Globus pallidus (tissue), 1 donor: Measurements from ENCODE around the gene GNA15.

ENCODE experiments used
- DNase-seq: peaks from one replicate; pipeline ENCODE4 v3.0.0-alpha.2; 2015; ENCODE audit warnings: low spot score

The GNA15 gene

DNA sequence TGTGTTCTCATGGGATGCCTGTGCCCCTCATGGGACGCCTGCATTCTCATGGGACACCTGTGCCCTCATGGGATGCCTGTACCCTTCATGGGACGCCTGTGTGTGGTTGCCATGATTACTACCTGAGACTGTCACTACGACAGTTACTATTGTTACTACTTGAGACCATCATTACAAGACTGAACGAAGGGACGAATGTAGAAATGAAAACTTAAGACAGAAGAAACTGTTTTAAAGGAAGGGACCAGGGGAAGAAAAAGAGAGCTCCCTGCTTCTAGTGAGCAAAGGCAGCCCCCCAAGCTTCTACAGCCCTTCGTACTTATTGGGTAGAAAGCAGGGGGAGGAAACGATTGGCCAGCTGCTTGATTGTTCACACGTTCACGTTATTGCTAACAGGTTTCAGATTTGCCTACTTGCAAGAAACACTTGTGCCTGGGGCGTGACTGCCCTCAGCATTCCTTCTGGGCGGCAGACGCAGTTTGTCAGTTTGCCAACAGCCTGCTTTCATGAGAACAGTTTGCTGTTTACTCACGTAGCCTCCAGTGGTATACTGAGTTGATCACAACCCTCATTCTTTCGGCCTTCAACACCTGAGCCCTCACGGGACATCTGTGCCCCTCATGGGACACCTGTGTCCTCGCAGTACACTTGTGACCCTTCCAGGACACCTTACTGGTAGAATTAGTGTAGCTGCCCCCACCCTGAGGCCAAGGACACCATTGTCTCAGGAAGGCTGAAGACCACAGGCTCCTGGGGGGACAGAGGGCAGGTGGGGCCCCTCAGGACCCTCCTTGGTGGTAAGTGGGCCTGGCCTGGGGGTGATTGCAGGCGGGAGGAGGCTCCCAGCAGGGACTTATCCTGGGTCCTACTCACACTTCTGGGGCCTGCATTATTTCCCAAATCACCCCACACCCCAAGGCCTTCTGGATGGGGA lies 40.2 kb downstream of the GNA15 start:
- no peak for DNase-seq

DNA sequence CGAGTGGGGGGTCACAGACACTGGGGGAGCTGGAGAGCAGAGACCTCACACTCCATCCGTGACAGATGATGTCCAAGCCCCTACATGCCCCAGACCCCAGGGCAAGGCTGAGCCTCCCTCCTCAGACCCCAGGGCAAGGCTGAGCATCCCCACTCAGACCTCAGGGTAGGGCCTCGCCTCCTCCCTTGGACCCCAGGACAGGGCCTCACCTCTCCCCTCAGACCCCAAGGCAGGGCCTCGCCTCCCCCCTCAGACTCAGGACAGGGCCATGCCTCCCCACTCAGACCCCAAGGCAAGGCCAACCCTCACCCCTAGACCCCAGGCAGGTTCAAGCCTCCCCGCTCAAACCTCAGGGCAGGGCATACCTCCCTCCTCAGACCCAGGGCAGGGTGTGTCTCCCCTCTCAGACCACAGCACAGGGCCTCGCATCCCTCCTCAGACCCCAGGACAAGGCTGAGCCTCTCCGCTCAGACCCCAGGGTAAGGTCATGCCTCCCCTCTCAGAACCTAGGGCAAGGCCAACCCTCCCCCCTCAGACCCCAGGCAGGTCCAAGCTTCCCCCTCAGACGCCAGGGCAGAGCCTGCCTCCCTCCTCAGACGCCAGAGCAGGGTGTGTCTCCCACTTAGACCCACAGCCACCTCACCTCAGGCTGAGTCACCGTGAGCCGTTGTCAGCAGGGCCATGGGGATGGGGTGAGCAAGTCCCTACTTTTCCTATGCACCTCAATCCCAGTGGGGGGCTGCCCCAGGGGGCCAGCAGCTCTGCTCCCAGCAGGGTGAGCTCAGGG lies 41.1 kb downstream of the GNA15 start:
- no peak for DNase-seq

DNA sequence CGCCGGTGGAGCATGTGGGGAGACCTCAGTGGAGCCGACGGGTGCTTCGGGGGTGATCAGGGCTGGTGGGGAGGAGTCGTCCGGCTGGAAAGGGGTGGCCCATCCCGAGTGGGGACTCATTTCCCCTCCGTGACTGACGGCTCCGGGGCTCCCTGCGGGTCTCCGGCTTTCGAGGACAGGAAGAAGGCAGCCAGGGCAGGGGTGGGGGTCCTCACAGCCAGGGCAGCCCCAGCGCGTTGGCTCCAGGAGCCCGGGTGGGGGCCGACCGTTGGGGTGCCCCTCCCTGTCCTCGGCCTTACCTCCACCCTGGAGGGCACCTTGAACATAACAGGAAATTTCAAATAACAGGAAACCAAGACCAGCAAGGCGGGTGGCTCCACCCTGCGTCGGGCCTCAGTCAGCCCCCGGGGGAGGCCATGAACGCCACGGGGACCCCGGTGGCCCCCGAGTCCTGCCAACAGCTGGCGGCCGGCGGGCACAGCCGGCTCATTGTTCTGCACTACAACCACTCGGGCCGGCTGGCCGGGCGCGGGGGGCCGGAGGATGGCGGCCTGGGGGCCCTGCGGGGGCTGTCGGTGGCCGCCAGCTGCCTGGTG lies 42.6 kb downstream of the GNA15 start, which contains the start of gene S1PR4:
Gene S1PR4, plus strand, starts transcription at position 393 of the 596 bp plus-strand sequence. Its CDS starts 24 bp downstream, at position 417.
- DNase-seq: no peak

DNA sequence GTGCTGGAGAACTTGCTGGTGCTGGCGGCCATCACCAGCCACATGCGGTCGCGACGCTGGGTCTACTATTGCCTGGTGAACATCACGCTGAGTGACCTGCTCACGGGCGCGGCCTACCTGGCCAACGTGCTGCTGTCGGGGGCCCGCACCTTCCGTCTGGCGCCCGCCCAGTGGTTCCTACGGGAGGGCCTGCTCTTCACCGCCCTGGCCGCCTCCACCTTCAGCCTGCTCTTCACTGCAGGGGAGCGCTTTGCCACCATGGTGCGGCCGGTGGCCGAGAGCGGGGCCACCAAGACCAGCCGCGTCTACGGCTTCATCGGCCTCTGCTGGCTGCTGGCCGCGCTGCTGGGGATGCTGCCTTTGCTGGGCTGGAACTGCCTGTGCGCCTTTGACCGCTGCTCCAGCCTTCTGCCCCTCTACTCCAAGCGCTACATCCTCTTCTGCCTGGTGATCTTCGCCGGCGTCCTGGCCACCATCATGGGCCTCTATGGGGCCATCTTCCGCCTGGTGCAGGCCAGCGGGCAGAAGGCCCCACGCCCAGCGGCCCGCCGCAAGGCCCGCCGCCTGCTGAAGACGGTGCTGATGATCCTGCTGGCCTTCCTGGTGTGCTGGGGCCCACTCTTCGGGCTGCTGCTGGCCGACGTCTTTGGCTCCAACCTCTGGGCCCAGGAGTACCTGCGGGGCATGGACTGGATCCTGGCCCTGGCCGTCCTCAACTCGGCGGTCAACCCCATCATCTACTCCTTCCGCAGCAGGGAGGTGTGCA lies 43.3 kb downstream of the GNA15 start:
- DNase-seq: no peak

DNA sequence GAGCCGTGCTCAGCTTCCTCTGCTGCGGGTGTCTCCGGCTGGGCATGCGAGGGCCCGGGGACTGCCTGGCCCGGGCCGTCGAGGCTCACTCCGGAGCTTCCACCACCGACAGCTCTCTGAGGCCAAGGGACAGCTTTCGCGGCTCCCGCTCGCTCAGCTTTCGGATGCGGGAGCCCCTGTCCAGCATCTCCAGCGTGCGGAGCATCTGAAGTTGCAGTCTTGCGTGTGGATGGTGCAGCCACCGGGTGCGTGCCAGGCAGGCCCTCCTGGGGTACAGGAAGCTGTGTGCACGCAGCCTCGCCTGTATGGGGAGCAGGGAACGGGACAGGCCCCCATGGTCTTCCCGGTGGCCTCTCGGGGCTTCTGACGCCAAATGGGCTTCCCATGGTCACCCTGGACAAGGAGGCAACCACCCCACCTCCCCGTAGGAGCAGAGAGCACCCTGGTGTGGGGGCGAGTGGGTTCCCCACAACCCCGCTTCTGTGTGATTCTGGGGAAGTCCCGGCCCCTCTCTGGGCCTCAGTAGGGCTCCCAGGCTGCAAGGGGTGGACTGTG lies 44.0 kb downstream of the GNA15 start:
- DNase-seq: no peak

DNA sequence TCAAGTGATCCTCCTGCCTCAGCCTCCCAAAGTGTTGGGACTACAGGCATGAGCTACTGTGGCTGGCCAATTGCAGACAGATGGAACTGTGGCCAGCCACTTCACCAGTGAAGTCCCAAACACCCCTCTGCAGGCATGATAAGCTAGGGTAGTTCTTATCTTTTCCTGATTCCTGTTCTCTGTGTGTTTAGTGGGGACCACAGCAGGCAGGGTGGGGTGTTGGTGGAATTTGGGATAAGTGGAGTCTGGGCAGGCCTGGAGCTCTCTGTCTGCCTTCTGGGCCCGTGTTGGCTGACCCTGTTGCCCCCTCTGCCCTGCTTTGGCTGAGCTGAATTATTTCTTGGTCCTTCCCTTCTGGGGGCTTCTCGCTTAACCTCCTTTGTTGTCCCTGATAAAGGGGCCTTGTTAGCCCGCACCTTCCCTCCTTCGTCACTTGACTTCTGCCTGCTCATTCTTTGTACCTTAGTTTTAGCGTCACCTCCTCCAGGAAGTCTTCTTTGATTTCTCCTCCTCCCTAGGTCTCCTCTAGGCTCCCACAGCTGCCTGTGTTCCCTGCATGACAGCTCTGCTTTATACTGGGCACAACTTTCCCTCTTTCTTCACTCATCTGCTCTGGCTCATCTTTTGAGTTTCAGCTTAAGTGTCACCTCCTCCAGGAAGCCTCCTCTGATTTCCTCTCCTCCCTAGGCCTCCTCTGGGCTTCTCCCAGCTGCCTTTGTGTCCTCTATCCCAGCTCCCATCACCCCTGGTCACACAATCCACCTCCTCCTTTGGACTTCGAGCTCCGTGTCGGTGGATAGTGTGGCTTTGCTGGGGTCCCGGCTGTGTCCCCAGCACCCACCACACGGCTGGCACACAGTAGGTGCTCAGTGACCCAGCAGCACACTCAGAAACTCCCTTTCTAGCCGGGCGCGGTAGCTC lies 48.1 kb downstream of the GNA15 start:
- no peak for DNase-seq

DNA sequence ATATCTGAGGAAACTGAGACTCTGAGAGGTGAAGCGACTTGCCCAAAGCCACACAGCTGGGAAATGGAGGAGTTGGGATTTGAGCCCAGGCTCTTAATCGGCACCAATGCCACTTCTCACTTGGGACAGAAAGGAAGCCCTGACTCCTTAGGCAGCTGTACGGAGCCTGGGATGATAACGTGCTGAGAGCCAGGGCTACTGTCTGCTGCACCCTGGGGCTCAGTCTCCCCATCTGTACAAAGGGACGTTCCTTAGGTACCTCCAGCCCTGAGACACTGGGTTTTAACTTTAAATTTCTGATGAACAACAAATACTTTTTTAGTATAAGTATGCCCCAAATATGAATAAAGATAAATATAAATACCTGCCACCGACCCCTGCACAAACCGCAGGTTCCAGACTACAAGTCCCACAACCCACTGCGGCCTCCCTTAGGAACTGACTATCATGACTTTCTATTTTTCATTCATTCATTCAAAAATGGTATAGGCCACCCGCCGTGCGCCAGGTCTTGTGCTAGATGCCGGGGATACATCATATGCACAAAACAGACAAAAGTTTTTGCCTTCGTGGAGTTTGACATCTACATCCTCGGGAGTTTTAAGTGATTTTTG lies 49.1 kb downstream of the GNA15 start:
- DNase-seq: no peak

DNA sequence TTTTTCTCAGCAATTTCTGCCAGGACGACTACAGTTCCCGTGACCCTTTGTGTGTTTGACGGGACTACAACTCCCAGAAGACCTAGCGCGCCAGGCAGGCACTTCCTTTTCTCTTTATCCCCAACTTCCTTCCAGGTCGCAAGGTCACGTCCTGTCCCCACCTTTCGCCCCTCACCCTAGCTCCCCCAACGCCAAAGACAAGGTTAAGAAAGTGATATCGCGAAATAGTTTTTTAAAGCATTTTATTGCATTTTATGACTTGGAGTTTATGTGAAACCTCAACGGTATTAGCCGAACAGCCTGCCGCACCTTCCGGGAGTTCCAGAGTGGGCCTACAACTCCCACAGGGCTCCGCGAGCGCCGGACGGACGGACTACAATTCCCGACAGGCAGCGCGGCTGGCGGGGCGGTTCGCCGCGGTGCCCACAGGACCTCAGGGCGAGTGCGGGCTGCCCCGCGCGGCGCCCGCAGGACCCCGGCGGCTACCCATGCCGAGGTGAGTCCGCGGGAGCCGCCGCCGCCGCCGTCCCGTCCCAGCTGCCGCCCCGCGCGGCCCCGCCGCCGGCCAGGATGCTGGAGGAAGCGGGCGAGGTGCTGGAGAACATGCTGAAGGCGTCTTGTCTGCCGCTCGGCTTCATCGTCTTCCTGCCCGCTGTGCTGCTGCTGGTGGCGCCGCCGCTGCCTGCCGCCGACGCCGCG lies 49.8 kb downstream of the GNA15 start, which contains the start of gene NCLN:
Gene NCLN, plus strand, starts transcription at position 470 of the 699 bp plus-strand sequence. Its CDS starts 101 bp downstream, at position 571.
- DNase-seq: peak; percentile 98

DNA sequence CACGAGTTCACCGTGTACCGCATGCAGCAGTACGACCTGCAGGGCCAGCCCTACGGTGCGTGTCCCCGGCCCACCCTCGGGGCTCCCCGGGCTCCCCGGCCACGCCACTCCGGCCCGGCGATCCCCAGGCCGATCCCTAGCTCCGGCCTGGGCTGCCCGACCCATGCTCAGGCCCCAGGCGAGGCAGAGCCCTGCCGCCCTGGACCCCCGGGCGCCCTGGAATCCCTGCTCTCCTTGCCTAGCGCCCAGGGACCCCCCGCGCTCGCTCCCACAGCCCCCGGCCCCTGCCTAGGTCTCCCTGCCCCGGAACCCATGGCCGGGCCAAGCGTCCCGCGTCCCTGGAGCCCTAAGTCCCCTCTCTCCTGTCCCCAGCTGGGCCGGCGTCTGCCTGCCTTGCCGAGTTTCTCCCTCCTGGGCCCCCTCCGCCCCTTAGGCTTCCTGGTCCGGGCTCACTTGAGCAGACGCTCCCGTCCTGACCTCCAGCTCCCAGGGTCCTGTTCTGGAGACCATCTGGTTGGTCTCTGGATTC lies 50.4 kb downstream of the GNA15 start:
- no peak for DNase-seq

DNA sequence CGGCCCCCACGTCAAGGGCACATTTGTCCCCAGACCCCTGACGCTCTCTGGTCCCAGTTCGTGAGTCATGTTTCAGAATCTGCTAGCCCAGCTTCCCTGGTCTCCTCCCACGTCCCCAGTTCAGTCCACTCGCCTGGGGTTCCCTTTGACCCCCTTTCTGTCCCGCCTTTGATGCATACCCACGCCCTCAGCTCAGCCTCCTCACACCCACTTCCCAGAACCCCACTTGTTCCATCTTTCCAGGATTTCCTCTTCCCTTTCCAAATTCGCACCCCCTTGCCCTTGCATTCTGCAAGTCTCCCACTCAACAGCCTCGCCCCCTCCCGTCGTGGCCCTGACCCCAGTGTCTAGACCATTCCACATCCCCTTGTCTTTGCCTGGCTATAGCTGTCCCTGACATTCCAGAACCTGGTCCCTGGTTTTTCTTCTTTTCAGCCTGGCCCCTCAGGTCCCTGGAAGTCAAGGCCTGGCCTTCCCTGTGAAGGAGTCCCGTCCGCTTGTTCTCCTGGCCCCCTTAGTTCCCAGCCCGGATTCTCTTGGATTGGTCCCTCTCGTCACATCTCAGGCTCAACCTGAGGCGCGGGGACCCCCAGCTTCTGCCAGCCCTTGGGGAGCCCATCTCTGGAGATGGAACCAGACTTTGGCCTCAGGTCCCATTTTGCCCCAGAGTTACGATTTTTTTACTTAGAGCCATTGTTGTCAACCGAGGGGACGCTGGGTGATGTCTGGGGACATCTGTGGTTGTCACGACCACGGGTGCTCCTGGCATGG lies 51.2 kb downstream of the GNA15 start:
- DNase-seq: no peak

DNA sequence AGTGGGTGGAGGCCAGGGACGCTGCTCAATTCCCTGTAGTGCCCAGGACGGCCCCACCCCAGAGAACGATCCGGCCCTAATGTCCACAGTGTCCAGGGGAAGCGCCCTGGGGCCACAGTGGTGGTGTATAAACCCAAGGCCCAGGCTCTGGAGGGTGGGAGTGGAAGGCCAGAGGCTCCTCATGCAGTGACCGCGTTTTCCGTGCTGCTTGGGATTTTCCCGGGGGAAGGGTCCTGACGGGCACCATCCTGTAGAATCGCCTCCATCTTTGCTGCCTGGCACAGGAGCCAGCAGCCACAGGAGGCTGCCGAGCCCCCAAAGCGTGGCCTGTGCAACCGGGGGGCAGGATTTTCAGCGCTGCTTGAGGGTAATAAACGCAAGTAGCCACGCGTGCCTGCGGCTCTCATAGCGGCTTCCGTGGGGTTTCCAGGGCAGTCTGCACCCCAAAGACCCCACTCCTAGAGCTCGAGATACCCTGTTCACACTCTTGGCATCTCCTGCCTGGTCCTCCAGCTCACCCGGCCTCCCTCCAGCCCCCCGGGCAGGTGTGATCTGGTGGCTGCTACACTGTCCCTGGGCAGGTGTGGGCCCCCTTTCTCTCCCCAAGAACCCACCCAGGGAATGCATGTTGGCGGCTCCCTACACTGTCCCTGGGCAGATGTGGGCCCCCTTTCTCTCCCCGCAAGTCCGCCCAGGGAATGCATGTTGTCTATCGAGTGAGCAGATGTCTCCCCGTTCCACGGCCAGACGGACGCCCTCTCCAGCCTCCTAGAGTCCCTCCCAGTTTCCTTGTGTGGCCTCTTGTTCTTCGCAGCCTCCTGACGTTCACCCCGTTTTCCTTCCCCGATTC lies 52.1 kb downstream of the GNA15 start:
- DNase-seq: no peak

DNA sequence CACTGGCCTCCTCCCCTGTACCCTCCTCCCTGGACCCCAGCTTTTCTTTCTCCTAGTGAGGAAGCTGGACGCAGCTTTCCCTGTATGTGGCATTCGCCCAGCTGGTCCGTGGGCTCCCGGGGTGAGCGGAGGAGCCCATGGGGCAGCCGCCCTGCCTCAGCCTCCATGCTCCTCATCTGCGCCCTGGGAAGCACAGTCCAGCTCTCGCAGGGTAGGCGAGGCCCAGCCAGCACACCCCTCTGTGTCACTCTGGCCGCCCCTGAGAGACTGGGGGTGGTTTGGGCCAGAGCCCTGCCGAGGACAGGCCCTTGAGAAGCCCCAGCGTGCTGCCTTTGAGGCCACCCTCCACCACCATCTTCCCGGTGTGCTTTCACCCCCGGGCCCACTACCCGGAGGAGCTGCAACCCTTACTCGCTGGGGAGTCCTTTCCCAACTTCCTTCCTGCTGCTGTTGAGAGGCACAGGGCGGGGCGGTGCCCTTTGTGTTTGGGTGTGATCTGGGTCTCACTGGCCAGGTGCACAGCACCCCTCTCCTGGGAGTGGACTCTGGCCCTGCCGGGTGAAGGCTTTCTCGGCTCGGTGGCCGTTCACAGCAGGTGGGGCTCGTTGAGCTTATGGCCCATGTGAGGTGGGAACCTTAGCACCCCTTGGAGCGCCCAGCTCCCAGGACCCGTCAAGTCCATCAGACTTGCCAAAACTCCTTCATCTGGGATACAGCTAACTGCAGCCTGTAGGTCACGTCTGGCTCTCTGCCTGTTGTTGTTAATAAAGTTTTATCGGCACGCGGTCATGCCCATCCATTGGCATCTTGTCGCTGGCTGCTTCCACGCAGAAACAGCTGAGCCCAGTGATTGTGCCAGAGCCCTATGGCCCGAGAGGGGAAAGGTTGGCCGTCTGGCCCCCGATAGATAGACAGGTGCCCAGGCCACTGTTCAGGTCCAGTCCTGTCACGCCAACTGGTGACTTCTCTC lies 53.1 kb downstream of the GNA15 start:
- no peak for DNase-seq

DNA sequence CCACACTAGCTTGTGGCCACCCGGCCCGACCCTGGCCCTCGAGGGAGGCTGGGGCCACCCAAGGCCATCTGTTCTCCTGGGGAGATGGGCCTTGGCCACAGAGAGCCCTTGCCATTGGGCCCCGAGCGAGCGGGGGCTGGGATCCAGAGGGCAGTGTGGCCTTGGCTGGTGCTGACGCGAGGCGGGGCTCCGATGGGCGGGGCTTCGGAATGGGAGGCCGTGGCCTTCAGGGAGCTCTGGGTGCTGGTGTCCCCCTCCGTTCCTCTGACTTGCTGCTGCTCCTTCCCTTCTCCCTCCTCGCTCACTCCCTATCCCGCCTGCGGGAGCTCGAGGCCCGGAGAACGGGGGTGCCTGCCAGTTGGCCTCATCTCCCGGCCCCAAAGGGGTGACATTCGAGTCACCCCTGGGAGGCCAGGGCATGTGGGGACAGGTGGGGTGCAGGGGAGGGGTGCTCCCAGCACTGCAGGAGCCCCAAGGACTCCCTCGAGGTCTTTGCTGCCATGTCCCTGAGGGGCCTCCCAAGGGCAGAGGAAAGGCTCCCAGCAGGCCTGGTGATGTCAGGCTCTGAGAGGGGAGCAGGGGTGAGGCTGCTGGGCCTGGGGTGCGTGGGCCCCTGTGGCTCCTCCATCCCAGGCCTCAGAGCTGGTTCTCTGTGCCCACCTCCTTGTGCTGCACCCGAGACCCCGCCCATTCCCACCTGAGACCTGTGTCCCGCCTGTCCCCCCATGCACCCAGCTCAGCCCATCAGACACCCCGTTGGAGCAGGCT lies 54.1 kb downstream of the GNA15 start:
- no peak for DNase-seq

DNA sequence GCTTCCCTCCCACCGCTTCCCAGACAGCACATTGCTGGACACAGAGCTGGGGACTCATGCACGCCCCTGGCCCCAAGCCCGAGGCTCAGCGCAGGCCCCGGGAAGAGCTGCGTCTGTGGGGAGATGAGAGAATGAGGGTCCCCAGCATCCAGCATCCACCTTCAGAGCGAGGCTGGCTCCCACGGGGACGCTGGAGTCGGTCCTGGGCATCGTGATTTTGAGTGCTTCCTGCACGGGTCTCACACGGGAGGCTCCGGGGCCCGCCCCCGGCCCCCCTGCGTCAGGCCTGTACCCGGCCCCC lies 54.6 kb downstream of the GNA15 start:
- DNase-seq: no peak
